Nephron (organoid): ENCODE results near the gene PDZD8.
"Not testable (repeated sequence)": the region's sequence is repeated elsewhere in the genome, so short reads cannot be mapped to it uniquely, and the experiment has no call there.

Experiments used
- H3K27ac Mint-ChIP-seq, 3 experiments: 2 replicates each; pipeline ENCODE4 v1.8.0; 2020; ENCODE audit warnings: mixed read lengths in 3 of 3, mild to moderate bottlenecking in 2 of 3, moderate library complexity in 1 of 3
- H3K27me3 Mint-ChIP-seq: 2 replicates; pipeline ENCODE4 v1.8.0; 2021; ENCODE audit warnings: low read depth, mild to moderate bottlenecking, moderate library complexity, mixed read lengths
- H3K36me3 Mint-ChIP-seq: 2 replicates; pipeline ENCODE4 v1.8.0; 2020; ENCODE audit warnings: low read depth, mixed read lengths
- H3K4me1 Mint-ChIP-seq: 2 replicates; pipeline ENCODE4 v1.8.0; 2020; ENCODE audit warnings: mixed read lengths
- H3K4me3 Mint-ChIP-seq, 3 experiments: 2 replicates each; pipeline ENCODE4 v1.8.0; 2020; ENCODE audit warnings: mild to moderate bottlenecking in 3 of 3, mixed read lengths in 3 of 3, moderate library complexity in 2 of 3
- H3K9me3 Mint-ChIP-seq: 2 replicates; pipeline ENCODE4 v1.8.0; 2020; ENCODE audit warnings: mixed read lengths
- TF ChIP-seq, protein P1 (sequence below), 3 experiments: fragments of 200-600 bp; sonication (generic); IDR thresholded peaks; one replicate each; pipeline ENCODE4 v1.5.0; 2021; ENCODE audit warnings: antibody characterized with exemption in 3 of 3; ENCODE audit not compliant: unreplicated experiment in 3 of 3

The PDZD8 gene

GRCh38 chr10:117241541-117242462, 133.4 kb downstream of the PDZD8 start:
- TF ChIP-seq, protein P1, sequence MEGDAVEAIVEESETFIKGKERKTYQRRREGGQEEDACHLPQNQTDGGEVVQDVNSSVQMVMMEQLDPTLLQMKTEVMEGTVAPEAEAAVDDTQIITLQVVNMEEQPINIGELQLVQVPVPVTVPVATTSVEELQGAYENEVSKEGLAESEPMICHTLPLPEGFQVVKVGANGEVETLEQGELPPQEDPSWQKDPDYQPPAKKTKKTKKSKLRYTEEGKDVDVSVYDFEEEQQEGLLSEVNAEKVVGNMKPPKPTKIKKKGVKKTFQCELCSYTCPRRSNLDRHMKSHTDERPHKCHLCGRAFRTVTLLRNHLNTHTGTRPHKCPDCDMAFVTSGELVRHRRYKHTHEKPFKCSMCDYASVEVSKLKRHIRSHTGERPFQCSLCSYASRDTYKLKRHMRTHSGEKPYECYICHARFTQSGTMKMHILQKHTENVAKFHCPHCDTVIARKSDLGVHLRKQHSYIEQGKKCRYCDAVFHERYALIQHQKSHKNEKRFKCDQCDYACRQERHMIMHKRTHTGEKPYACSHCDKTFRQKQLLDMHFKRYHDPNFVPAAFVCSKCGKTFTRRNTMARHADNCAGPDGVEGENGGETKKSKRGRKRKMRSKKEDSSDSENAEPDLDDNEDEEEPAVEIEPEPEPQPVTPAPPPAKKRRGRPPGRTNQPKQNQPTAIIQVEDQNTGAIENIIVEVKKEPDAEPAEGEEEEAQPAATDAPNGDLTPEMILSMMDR (IDR thresholded peaks at IDR 0.05; ENCODE audit: unreplicated experiment in 3 of 3), result no peak
- Mint-ChIP-seq H3K36me3 (no peaks in the 10 kb centered on the region), H3K4me1 (peaks cover 5% of the 10 kb centered on the region), H3K27me3 (peaks cover 86% of the 10 kb centered on the region), H3K27ac (no peak overlapping the region), H3K4me3 (peak overlapping the region; percentile 67 to 76 (median 71)), H3K9me3 (no peaks in the 10 kb centered on the region)

DNA sequence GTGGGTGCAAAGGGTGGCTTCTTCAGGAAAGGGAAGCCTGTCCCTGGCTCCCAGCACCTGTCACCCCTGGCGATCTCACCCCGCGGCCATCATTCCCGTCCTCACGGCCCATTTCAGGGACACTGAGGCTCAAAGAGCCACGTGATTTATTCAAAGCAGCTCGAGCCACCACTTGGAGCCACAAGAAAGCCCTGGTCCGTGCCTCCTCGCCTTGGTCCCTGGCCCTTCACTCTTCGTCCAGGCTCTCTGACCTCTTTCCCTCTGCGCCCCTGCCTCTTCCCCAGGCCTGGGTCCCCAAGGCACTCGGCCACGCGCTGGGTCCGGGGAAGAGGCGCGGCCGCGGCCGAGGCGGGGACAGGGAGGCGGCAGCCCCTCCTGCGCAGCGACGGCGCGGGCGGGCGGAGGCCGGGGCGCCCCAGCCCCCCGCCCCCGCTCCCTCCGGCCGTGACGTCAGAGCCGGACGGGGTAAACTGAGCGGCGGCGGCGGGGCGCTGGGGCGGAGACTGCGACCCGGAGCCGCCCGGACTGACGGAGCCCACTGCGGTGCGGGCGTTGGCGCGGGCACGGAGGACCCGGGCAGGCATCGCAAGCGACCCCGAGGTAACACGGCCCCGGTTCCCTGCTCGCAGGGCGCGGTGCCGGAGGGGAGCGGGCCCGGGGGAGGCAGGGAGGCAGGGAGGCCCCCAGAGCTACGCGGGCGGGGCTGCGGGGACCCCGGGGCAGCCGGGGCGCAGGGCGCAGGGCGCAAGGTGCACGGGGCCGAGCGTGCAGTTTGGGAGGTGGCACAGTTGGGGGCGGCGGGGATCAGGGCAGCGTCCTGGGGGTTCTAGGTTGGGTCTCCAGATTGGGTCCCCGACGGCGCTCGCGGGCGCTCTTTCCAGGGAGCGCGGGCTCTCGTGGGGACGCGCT, 134.4 kb downstream of the PDZD8 start, which contains the start of gene SLC18A2:
Gene SLC18A2 (plus strand): TSS at position 494 of the 909 bp plus-strand sequence. CDS start 580 bp downstream, outside the sequence.
- H3K4me1 Mint-ChIP-seq, result peaks cover 5% of the 10 kb centered on the region
- peaks cover 89% of the 10 kb centered on the region for H3K27me3 Mint-ChIP-seq
- peak within 1 kb of the TSS; percentile 57 to 76 (median 67) for H3K4me3 Mint-ChIP-seq
- no peaks in the 10 kb centered on the region for H3K9me3 Mint-ChIP-seq
- TF ChIP-seq, protein P1 (IDR thresholded peaks at IDR 0.05; ENCODE audit: unreplicated experiment in 3 of 3), result no peak
- H3K27ac Mint-ChIP-seq, result no peak within 1 kb of the TSS
- H3K36me3 Mint-ChIP-seq, result no peaks in the 10 kb centered on the region

DNA sequence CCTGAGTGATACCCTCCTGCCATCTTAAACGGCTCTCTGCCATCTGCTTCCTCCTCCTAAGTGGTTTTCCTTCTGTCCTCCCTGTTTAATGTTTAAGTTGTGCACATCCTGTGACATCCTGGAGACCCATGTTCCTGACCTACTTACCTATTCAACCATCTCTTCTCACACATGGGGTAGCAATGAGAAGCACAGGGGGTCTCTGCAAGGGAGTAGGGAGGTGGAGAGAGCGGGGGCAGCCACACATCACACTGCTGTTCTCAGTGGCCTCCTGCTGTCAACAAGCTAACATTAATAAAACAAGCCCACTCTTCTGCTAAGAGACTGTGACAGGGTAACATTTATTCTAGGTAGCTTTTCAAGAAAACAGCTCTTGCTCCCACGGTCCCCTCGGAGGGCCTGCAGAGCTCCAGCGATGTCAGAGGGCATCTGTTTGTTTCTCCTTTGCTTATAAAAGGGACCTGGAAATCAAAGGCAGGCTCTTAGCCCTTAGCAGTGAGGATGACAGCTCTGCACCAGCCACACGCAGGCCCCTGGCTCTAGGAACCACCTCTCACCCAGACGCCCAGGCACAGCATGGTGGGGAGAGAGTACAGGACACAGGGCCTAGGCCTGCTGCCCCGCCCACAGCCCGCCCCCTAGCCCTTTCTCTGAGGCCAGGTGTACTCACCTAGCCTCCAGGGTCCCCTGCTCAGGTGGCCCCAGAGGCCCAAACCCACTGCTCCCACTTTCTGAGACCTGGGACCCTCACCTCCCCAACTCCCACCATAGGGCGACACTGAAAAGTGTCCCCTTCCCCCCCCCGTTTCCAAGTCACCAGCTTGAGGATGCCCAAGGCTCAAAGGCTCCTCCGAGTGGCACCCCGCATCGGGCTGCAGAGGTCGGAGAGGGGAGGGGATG, 135.3 kb downstream of the PDZD8 start:
- Mint-ChIP-seq H3K27me3 (peaks cover 89% of the 10 kb centered on the region), H3K27ac (no peak overlapping the region), H3K4me3 (peak overlapping the region; percentile 12 to 32 (median 24)), H3K9me3 (no peaks in the 10 kb centered on the region), H3K36me3 (no peaks in the 10 kb centered on the region), H3K4me1 (peaks cover 5% of the 10 kb centered on the region)
- TF ChIP-seq, protein P1 (IDR thresholded peaks at IDR 0.05; ENCODE audit: unreplicated experiment in 3 of 3), result no peak

- Mint-ChIP-seq H3K4me3 (no peak overlapping the region), H3K27ac (no peak overlapping the region), H3K36me3 (no peaks in the 10 kb centered on the region), H3K9me3 (no peaks in the 10 kb centered on the region), H3K27me3 (peaks cover 89% of the 10 kb centered on the region), H3K4me1 (peaks cover 5% of the 10 kb centered on the region)
- TF ChIP-seq, protein P1 (IDR thresholded peaks at IDR 0.05; ENCODE audit: unreplicated experiment in 3 of 3), result no peak
Measured at GRCh38 chr10:117239051-117239450, 136.2 kb downstream of the PDZD8 start.

GRCh38 chr10:117237401-117237991, 137.7 kb downstream of the PDZD8 start:
- peaks cover 5% of the 10 kb centered on the region for H3K4me1 Mint-ChIP-seq
- peaks cover 85% of the 10 kb centered on the region for H3K27me3 Mint-ChIP-seq
- H3K9me3 Mint-ChIP-seq, result no peaks in the 10 kb centered on the region
- TF ChIP-seq, protein P1 (IDR thresholded peaks at IDR 0.05; ENCODE audit: unreplicated experiment in 3 of 3), result no peak
- H3K27ac Mint-ChIP-seq, result no peak overlapping the region
- H3K36me3 Mint-ChIP-seq, result no peaks in the 10 kb centered on the region
- H3K4me3 Mint-ChIP-seq, result no peak overlapping the region

GRCh38 chr10:117230107-117230506, 145.1 kb downstream of the PDZD8 start:
- H3K27me3 Mint-ChIP-seq, result peaks cover 83% of the 10 kb centered on the region
- H3K9me3 Mint-ChIP-seq, result peaks cover 13% of the 10 kb centered on the region
- not testable (repeated sequence) for H3K36me3 Mint-ChIP-seq, H3K4me1 Mint-ChIP-seq, H3K4me3 Mint-ChIP-seq, H3K27ac Mint-ChIP-seq
